Measurements from ENCODE around the gene KRTAP4-8. TPM values are rescaled to one million over a fixed set of nuclear protein-coding genes. Genes with fewer than 3 reads are reported as not detected.
"Not testable (repeated sequence)": the region's sequence is repeated elsewhere in the genome, so short reads cannot be mapped to it uniquely, and the experiment has no call there.

KRTAP4-8 gene
- total RNA-seq, 1 donor from 2014 or later, result not detected

DNA sequence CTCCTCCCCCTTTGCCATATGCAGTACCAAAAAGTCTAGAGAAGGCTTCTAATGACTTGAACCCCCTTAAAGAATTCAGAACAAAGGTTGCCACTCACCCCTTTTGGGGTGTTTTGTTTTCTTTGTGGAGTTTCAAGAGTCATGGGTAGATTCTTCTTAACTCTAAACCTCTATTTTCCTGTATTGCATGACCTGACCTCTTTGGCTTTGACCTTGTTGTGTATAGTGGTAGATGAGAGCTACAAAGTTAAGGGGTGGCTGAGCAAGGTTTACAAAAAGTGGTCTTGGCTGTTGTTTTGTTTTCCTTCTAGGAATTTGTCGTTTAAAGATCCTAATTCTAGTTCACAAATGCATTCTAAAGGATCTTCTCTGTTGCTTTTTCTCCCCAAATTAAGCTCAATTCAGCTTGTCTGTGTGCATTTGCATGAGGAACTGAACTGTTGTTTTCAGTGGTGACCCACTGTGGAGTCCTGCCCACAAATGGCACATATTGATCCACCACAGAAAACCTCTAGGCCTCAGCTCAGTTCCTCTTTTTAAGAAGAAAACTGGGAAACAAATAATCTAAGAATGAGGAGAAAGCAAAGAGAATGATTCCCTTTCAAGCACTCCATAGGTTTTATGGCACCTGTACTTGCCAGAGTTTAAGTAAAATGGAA, 10.9 kb upstream of the KRTAP4-8 start:
- intact Hi-C loops (cut with micrococcal nuclease), result not testable (repeated sequence)

DNA sequence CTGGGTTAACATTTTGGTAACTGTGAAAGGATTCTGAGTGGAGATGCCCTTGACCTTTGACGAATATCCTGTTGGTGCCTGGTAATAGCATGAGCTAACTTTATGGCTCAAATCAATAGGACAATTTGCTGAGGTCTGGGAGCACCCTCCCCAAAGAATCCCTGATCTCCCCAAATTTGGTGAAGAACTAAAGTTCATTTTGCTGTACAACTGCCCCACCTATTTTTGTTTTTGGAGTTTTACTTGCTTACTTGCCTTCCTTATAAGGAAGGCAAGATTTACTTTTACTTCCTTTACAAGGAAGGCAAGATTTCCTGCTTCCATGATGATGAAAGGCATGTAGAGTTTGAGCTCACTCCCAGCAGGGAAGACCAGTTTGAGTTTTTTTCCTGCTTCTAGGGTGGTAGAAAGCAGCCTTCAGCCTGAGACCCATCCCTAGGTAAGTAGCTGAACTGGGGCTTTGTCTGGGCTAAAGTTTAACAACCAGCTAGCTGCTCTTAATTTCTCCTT, 10.1 kb upstream of the KRTAP4-8 start:
- intact Hi-C loops (cut with micrococcal nuclease), result no loop called here

DNA sequence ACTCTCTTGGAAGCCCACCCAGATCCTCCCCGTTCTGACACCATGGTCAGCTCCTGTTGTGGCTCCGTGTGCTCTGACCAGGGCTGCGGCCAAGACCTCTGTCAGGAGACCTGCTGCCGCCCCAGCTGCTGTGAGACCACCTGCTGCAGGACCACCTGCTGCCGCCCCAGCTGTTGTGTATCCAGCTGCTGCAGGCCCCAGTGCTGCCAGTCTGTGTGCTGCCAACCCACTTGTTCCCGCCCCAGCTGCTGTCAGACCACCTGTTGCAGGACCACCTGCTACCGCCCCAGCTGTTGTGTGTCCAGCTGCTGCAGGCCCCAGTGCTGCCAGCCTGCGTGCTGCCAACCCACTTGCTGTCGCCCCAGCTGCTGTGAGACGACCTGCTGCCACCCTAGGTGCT, 7.4 kb upstream of the KRTAP4-8 start, which contains the start of gene KRTAP4-9:
KRTAP4-9 (plus strand) TSS at position 43 of the 400 bp plus-strand sequence; CDS start at position 43, 0 bp downstream.
- intact Hi-C loops (cut with micrococcal nuclease), result not testable (repeated sequence)

DNA sequence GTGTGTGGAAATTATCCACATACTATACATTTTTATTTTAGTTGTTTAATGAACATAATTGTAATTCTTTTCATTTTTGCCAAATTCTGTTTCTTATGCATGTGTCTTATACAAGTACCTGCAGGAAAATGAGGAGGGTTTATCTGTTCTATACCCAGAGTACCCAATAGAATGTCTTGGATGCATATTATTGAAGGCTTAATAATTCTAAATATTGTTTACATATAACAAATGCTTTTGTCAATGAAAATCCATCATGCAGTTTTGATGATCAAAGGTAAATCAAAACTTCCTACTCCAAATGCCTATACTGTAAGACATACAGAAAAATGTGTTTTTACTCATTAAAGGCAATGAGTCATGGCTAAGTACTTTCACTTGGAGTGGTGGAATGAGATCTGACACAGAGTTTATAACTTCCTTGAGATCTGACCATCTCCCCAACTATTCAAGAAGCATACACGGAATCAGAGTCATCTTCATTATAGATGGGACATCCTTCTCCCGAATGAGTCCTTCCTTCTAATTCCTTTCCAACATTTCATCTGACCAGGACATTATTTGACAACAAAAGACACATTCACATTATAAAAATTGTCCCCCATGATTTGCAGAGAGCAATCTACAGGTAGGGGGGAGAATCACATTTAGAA, 6.6 kb upstream of the KRTAP4-8 start:
- intact Hi-C loops (cut with micrococcal nuclease), result not testable (repeated sequence)

DNA sequence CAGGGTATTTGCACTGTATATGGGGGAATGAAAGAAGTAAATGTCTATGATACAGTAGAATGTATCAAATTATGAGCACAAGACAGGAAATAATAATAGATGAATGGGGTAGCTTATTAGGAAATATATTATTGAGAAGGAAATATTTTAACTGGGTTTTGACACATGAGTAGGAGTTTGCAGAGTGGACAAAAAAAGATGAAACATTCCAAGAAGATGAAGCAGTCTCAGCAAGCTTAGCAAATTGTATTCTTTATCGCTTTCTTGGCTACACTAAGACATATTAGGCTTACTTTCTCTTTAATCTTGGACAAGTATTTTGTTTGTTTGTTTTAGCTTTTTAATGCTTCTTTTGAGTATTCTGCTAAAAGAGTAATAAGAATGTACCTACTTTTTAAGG, 6.0 kb upstream of the KRTAP4-8 start:
- intact Hi-C loops (cut with micrococcal nuclease), result no loop called here

DNA sequence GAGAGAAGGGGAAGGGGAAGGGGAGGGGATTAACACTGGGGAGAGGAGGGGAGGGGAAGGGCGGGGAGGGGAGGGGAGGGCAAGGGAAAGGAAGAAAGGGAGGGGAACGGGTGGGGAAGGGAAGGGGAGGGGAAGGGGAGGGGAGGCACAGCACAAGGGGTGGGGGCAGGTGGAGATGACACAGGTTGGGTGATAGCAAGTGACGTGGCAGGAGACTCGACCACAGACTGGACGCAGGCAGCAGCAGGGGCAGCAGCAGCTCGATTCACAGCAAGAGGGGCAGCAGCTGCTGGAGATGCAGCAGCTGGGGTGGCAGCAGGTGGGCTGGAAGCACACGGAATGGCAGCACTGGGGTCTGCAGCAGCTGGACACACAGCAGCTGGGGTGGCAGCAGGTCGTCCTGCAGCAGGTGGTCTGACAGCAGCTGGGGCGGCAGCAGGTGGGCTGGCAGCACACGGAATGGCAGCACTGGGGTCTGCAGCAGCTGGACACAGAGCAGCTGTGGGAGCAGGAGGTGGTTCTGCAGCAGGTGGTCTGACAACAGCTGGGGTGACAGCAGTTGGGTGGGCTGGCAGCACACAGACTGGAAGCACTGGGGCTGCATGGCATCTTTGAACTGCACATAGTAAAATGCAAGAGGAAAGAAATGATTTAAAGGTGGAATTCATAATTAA, 3.8 kb upstream of the KRTAP4-8 start, which contains the start of gene KRTAP4-16:
KRTAP4-16 (minus strand) TSS at position 624 of the 674 bp plus-strand sequence; CDS start at position 624, 0 bp downstream.
- intact Hi-C loops (cut with micrococcal nuclease), result no loop called here

DNA sequence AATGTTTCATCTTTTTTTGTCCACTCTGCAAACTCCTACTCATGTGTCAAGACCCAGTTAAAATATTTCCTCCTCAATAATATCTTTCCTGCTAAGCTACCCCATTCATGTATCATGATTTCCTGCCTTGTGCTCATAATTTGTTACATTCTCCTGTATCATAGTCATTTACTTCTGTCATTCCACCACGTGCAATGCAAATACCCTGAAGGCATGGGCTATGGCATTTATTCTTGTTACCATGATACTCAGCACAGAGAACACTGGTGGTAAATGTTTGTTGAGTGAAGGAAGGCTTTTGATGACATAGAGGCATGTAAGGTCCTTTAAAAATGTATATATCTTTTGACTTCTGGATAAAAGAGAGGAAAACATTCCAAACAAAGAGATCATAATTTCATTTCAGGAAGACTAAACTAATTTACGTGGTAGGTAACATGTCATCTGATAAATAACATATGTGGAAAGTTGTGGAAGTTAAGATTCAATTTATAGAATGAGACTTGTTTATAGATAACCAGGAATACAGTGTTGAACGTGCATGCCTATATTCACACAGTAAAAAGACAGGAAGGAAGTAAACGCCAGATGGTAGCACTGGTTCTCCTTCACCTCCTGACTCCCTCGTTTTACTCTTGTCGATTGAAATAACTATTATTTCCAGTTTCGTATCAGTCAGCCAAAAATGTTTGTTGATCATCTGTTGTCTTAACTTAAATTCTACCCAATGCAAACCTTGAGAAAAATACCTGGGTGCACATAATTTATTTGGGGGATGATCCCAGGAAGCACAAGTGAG, 1.9 kb upstream of the KRTAP4-8 start:
- intact Hi-C loops (cut with micrococcal nuclease), result not testable (repeated sequence)

DNA sequence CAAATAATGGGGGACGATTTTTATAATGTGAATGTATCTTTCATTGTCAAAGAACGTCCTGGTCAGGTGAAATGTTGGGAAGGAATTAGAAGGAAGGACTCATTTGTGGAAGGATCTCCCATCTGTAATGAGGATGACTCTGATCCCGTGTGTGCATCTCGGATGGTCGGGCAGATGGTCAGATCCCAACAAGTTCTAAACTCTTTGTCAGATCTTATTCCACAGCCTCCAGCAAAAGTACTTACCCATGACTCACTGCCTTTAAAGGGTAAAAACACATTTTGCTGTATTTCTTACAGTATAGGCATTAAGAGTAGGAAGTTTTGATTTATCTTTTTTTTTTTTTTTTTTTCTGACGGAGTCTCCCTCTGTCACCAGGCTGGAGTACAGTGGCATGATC, 539 bp upstream of the KRTAP4-8 start:
- intact Hi-C loops (cut with micrococcal nuclease), result no loop called here

DNA sequence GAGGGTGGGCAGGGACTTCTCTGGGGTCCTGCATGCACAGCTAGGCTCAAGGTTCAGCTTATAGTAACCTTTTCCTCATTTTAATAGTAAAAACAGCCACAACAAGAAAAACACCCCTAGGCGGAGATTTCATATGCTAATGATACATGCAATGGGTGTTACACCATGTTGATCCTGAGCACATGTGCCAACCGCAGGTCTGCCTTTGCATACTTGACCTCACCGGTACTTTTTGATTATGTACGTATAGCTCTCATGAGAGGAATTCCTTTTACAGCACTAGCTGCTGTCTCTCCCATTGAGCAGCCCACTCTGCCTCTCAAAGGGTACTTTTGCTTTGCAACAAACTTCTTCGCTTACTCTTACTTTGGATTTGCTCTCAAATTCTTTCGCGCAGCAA, 1.9 kb downstream of the KRTAP4-8 start:
- intact Hi-C loops (cut with micrococcal nuclease), result no loop called here

DNA sequence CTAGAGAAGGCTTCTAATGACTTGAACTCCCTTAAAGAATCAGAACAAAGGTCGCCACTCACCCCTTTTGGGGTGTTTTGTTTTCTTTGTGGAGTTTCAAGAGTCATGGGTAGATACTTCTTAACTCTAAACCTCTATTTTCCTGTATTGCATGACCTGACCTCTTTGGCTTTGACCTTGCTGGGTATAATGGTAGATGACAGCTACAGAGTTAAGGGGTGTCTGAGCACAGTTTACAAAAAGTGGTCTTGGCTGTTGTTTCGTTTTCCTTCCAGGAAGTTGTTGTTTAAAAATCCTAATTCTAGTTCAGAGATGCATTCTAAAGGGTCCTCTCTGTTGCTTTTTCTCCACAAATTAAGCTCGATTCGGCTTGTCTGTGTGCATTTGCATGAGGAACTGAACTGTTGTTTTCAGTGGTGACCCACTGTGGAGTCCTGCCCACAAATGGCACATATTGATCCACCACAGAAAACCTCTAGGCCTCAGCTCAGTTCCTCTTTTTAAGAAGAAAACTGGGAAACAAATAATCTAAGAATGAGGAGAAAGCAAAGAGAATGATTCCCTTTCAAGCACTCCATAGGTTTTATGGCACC, 9.1 kb downstream of the KRTAP4-8 start:
- intact Hi-C loops (cut with micrococcal nuclease), result not testable (repeated sequence)

DNA sequence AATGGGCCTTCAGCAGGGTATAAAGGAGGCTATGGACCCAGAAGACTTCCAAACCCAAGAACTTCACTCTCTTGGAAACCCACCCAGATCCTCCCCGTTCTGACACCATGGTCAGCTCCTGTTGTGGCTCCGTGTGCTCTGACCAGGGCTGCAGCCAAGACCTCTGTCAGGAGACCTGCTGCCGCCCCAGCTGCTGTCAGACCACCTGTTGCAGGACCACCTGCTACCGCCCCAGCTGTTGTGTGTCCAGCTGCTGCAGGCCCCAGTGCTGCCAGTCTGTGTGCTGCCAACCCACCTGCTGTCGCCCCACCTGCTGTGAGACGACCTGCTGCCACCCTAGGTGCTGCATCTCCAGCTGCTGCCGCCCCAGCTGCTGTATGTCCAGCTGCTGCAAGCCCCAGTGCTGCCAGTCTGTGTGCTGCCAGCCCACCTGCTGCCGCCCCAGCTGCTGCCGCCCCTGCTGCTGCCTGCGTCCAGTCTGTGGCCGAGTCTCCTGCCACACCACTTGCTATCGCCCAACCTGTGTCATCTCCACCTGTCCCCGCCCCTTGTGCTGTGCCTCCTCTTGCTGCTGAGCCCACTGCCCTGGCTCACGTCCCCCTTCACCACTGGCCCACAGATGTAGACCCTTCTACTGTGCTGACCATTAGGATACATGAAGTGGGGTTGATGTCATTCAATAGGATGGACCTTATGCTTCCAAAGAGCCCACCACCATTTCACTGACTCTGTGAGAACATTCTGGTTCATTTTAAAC, 13.7 kb downstream of the KRTAP4-8 start, which contains the start of gene KRTAP4-7:
KRTAP4-7 (plus strand) TSS at position 51 of the 757 bp plus-strand sequence; CDS start at position 108, 57 bp downstream.
- intact Hi-C loops (cut with micrococcal nuclease), result loop anchor here (2.0 kb wide), 1 partner anchor 55 kb away; no protein-coding TSS in a partner anchor

DNA sequence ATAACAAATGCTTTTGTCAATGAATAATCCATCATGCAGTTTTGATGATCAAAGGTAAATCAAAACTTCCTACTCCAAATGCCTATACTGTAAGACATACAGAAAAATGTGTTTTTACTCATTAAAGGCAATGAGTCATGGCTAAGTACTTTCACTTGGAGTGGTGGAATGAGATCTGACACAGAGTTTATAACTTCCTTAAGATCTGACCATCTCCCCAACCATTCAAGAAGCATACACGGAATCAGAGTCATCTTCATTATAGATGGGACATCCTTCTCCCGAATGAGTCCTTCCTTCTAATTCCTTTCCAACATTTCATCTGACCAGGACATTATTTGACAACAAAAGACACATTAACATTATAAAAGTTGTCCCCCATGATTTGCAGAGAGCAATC, 14.5 kb downstream of the KRTAP4-8 start:
- intact Hi-C loops (cut with micrococcal nuclease), result not testable (repeated sequence)

DNA sequence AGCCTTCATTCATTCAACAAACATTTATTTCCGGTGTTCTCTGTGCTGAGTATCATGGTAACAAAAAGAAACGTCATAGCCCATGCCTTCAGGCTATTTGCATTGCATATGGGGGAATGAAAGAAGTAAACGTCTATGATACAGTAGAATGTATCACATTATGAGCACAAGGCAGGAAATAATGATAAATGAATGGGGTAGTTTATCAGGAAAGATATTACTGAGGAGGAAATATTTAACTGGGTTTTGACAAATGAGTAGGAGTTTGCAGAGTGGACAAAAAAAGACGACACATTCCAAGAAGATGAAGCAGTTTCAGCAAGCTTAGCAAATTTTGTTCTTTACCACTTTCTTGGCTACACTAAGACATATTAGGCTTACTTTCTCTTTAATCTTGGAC, 15.3 kb downstream of the KRTAP4-8 start:
- intact Hi-C loops (cut with micrococcal nuclease), result no loop called here

DNA sequence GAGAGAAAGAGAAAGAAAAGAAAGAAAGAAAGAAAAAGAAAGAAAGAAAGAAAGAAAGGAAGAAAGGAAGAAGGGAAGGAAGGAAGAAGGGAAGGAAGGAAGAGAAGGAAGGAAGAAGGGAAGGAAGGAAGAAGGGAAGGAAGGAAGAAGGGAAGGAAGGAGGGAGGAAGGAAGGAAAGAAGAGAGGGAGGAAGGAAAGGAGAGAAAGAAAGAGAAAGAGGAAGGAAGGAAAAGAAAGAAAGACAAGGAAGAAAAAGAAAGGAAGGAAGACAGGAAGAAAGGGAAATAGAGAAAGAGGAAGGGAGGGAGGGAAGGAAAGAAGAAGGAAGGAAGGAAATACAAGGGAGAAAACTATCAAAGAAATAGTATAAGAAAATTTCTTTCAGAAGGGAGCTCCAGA, 21.2 kb downstream of the KRTAP4-8 start:
- intact Hi-C loops (cut with micrococcal nuclease), result no loop called here

DNA sequence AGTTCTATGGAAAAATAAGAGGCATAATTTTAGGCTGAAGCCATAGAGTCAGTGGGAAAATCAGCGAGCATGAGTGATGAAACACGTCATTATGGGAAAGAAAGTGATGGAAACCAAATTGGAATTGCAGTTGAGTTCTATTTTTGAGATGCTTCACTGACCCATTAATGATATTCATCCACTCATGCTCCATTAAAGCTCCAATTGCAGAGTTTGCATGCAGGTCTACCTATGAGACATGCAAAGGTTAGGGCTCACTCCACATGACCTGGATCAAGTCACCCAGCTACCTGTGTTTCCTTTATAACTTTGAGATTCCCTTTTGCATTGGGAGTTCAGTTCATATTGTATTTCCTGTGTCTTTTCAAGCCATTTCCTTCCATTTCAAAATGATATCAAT, 24.3 kb downstream of the KRTAP4-8 start:
- intact Hi-C loops (cut with micrococcal nuclease), result no loop called here

DNA sequence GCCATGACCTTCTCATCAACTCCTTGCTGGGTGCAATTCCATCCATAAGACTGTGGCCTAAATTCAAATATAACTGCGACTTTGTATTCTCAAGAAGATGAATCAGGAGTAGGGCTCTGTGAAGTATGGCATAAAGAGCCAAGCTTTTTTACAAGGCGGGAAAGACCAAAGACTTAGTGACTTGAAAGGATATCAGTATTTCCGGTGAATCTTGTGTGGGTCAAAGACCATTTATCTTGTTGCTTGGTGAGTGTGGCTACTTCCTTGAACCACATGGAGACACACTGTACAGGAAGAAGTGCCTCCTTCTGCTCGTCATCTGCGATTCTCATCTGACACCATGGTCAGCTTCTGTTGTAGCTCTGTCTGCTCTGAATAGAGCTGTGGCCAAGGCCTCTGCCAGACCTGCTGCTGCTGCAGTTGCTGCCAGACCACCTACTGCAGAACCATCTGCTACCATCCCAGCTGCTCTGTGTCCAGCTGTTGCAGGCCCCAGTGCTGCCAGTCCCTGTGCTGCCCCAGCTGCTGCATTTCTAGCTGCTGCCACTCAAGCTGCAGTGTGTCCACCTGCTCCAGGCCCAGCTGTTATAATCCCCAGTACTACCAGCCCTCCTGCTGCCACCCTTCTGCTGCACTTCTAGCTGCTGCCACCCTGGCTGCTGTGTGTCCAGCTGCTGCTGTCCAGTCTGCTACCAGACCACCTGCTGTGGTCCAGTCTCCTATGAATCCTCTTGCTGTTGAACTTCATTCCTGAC, 26.2 kb downstream of the KRTAP4-8 start:
- intact Hi-C loops (cut with micrococcal nuclease), result no loop called here

DNA sequence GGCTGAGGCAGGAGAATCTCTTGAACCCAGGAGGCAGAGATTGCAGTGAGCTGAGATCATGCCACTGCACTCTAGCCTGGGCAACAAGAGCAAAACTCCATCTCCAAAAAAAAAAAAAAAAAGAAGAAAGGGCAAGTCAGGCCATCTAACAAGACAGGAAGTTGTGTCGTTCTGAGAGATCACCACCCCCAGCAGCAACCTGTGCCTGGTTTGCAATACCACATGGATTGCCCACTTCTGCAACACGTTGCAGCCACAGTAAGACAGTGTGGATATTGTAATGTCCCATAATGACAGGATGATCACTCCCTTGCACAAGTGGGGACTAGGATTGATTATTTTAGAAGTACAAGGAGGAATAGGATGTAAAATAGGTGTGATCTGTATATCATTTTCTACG, 28.9 kb downstream of the KRTAP4-8 start:
- intact Hi-C loops (cut with micrococcal nuclease), result no loop called here

DNA sequence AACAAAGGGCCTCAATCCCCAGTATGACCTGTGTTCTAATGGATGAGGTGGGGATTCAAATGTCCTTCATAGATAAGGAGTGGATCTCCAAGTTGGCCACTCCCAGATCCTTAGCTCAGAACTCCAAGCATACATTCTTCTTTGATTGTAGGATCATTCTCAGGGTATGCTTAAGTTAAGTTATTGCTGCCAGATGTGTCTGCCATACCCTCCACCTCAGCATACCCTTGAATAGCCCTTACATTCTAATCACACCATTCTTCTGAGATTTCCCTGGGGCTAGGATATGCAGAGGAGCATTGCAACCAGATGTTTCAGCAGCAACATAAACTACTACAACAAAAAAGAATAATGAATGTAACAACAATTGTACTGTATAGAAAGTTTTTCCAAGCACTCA, 30.7 kb downstream of the KRTAP4-8 start:
- intact Hi-C loops (cut with micrococcal nuclease), result no loop called here
